ENCODE results near the gene RUSC1.
"Not testable (repeated sequence)": the region's sequence is repeated elsewhere in the genome, so short reads cannot be mapped to it uniquely, and the experiment has no call there.

The RUSC1 gene
- 19.3 to 23.9 (median 21.5) reads per million in 4 experiments for total RNA-seq

GRCh38 chr1:155320661-155321617 lies at the start of gene RUSC1:
RUSC1 (plus strand) TSS chr1:155320894; CDS start chr1:155321774, 880 bp downstream.
- peak; percentile 73 for DNase-seq

- peak; percentile 54 for DNase-seq
These were observed 48.0 kb upstream of the RUSC1 start for GRCh38 chr1:155272466-155273342.

- peak; percentile 87 for DNase-seq
These were observed 47.1 kb upstream of the RUSC1 start, which contains the start of gene CLK2 for GRCh38 chr1:155273343-155274245. CLK2 (minus strand) TSS chr1:155273504; CDS start chr1:155270977, 2,527 bp downstream.

GRCh38 chr1:155277070-155277901 lies 43.4 kb upstream of the RUSC1 start, which contains the start of gene HCN3:
HCN3 (plus strand) TSS chr1:155277463; CDS start chr1:155277591, 128 bp downstream.
- peak; percentile 88 for DNase-seq

- peak; percentile 80 for DNase-seq
These were observed 42.6 kb upstream of the RUSC1 start for GRCh38 chr1:155277902-155278688.

- no peak for DNase-seq
These were observed 42.0 kb upstream of the RUSC1 start for GRCh38 chr1:155278689-155279160.

- no peak for DNase-seq
These were observed 41.4 kb upstream of the RUSC1 start for GRCh38 chr1:155279268-155279667.

GRCh38 chr1:155282488-155283091 lies 38.1 kb upstream of the RUSC1 start:
- DNase-seq, result no peak

- DNase-seq, result no peak
These were observed 36.2 kb upstream of the RUSC1 start for GRCh38 chr1:155284476-155284875.

GRCh38 chr1:155285063-155285462 lies 35.6 kb upstream of the RUSC1 start:
- no peak for DNase-seq

GRCh38 chr1:155285631-155286044 lies 35.1 kb upstream of the RUSC1 start:
- no peak for DNase-seq

GRCh38 chr1:155286544-155286943 lies 34.1 kb upstream of the RUSC1 start:
- no peak for DNase-seq

- no peak for DNase-seq
These were observed 32.6 kb upstream of the RUSC1 start for GRCh38 chr1:155287987-155288543.

GRCh38 chr1:155291006-155291405 lies 29.7 kb upstream of the RUSC1 start:
- not testable (repeated sequence) for DNase-seq

GRCh38 chr1:155293086-155293749 lies 27.5 kb upstream of the RUSC1 start:
- DNase-seq, result no peak

- no peak for DNase-seq
These were observed 26.0 kb upstream of the RUSC1 start for GRCh38 chr1:155294520-155295182.

- DNase-seq, result no peak
These were observed 25.3 kb upstream of the RUSC1 start for GRCh38 chr1:155295183-155295941.
